ENCODE measurements around the gene TUBGCP3.

DNA sequence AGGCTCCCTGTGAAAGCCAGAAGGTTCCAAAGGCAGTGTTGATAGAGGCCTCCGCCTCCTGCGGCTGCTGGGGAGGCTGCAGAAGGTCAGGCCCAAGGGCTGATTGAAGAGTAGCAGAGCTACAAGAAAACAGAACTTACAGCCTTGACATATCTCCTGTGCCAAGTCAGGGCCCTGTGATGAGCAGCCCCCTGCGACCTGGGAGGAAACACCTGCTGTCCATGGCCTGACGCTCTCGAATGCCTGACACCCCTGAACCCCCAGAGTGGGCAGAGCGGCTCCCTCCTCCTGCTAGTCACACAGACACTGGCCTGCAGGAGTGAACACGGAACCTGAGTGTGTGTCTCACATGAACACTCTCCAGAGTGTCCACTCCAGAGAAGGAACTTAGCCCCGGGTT lies 38.2 kb upstream of the TUBGCP3 start:
- TF ChIP-seq ZNF274 (IDR thresholded peaks at IDR 0.05; ENCODE audit: low read depth, low read length) (no peak), YY1 (IDR thresholded peaks at IDR 0.05; ENCODE audit: insufficient read depth, insufficient read length) (no peak), SUZ12 (IDR thresholded peaks at IDR 0.05; ENCODE audit: extremely low read depth, insufficient read depth, insufficient read length) (no peak)
